Mesenchymal stem cell (in vitro differentiated cells and primary cell): ENCODE measurements around the gene PRKCZ.

Experiments
- DNase-seq: peaks from one replicate; pipeline ENCODE4 v3.0.0-alpha.2; 2013
- H2AFZ ChIP-seq: one replicate; pipeline ENCODE4 v1.6.1; 2013; ENCODE audit warnings: low read depth, mild to moderate bottlenecking, control low read depth, inconsistent platforms, low read length, moderate library complexity
- H2AK5ac ChIP-seq: 2 replicates; pipeline ENCODE4 v1.6.1; 2013; ENCODE audit warnings: low read length, moderate library complexity, mild to moderate bottlenecking, inconsistent platforms; ENCODE audit not compliant: severe bottlenecking
- H2BK120ac ChIP-seq: one replicate; pipeline ENCODE4 v1.6.1; 2013; ENCODE audit warnings: low read depth, mild to moderate bottlenecking, inconsistent platforms, low read length, moderate library complexity
- H2BK12ac ChIP-seq, 2 experiments: one replicate each; pipeline ENCODE4 v1.6.1; 2013; ENCODE audit warnings: inconsistent platforms in 2 of 2, low read length in 2 of 2, mild to moderate bottlenecking in 2 of 2, moderate library complexity in 2 of 2, control low read depth in 1 of 2
- H2BK15ac ChIP-seq: one replicate; pipeline ENCODE4 v1.6.1; 2013; ENCODE audit warnings: mild to moderate bottlenecking, low read depth, inconsistent platforms; ENCODE audit not compliant: poor library complexity, severe bottlenecking
- H2BK5ac ChIP-seq: 2 replicates; pipeline ENCODE4 v1.6.1; 2013; ENCODE audit warnings: low read depth, mild to moderate bottlenecking, low read length, control low read depth, inconsistent platforms; ENCODE audit not compliant: poor library complexity, severe bottlenecking
- H3K14ac ChIP-seq, 2 experiments: one replicate each; pipeline ENCODE4 v1.6.1; 2013; ENCODE audit warnings: inconsistent platforms in 2 of 2, low read length in 2 of 2, control low read depth in 1 of 2, mild to moderate bottlenecking in 1 of 2, moderate library complexity in 1 of 2
- H3K18ac ChIP-seq, 2 experiments: one replicate each; pipeline ENCODE4 v1.6.1; 2013; ENCODE audit warnings: inconsistent platforms in 2 of 2, low read length in 2 of 2, control low read depth in 1 of 2, low read depth in 1 of 2, mild to moderate bottlenecking in 1 of 2
- H3K23ac ChIP-seq, 2 experiments: one replicate each; pipeline ENCODE4 v1.6.1; 2013; ENCODE audit warnings: inconsistent platforms in 2 of 2, low read length in 2 of 2, mild to moderate bottlenecking in 2 of 2, moderate library complexity in 2 of 2, control low read depth in 1 of 2
- H3K27ac ChIP-seq: 2 replicates; pipeline ENCODE4 v1.5.1; 2013; ENCODE audit warnings: mild to moderate bottlenecking, moderate library complexity, low read length, control low read depth, inconsistent platforms; ENCODE audit not compliant: poor library complexity, severe bottlenecking
- H3K27me3 ChIP-seq, 2 experiments: 2 replicates each; pipeline versions ENCODE4 v1.6.1 to v1.7.0; 2013; ENCODE audit warnings: low read length in 2 of 2, mild to moderate bottlenecking in 2 of 2, moderate library complexity in 2 of 2, control low read depth in 1 of 2, inconsistent platforms in 1 of 2; ENCODE audit not compliant: control insufficient read depth in 1 of 2, insufficient read depth in 1 of 2
- H3K36me3 ChIP-seq, 2 experiments: 2 replicates each; pipeline versions ENCODE4 v1.6.1 to v1.7.0; 2013; ENCODE audit warnings: low read length in 2 of 2, control low read depth in 1 of 2, inconsistent platforms in 1 of 2, low read depth in 1 of 2, mild to moderate bottlenecking in 1 of 2; ENCODE audit not compliant: insufficient read depth in 2 of 2, control insufficient read depth in 1 of 2
- H3K4ac ChIP-seq, 2 experiments: one replicate each; pipeline ENCODE4 v1.6.1; 2013; ENCODE audit warnings: inconsistent platforms in 2 of 2, low read length in 2 of 2, mild to moderate bottlenecking in 2 of 2, moderate library complexity in 2 of 2, control low read depth in 1 of 2, low read depth in 1 of 2
- H3K4me1 ChIP-seq: 2 replicates; pipeline ENCODE4 v1.6.1; 2013; ENCODE audit warnings: low read depth, low read length, control low read depth; ENCODE audit not compliant: control insufficient read depth, insufficient read depth
- H3K4me2 ChIP-seq: 2 replicates; pipeline ENCODE4 v1.6.1; 2013; ENCODE audit warnings: low read length, mild to moderate bottlenecking, inconsistent platforms; ENCODE audit not compliant: poor library complexity, severe bottlenecking
- H3K4me3 ChIP-seq, 2 experiments: 2 replicates each; pipeline versions ENCODE4 v1.5.1 to v1.7.0; 2013; ENCODE audit warnings: low read length in 2 of 2, mild to moderate bottlenecking in 2 of 2, control low read depth in 1 of 2, low read depth in 1 of 2; ENCODE audit not compliant: insufficient read depth in 1 of 2
- H3K79me1 ChIP-seq: replicated peaks from 2 replicates; pipeline ENCODE4 v1.6.1; 2013; ENCODE audit warnings: mild to moderate bottlenecking, control low read depth, low read length, inconsistent platforms; ENCODE audit not compliant: poor library complexity, severe bottlenecking
- H3K9ac ChIP-seq: 2 replicates; pipeline ENCODE4 v1.7.0; 2013; ENCODE audit warnings: mild to moderate bottlenecking, low read length, moderate library complexity
- H3K9me3 ChIP-seq: 2 replicates; pipeline ENCODE4 v1.7.0; 2013; ENCODE audit warnings: mild to moderate bottlenecking, low read length; ENCODE audit not compliant: control insufficient read depth
- H4K8ac ChIP-seq: one replicate; pipeline ENCODE4 v1.6.1; 2013; ENCODE audit warnings: inconsistent platforms, mild to moderate bottlenecking, low read length, moderate library complexity
- H4K91ac ChIP-seq: one replicate; pipeline ENCODE4 v1.6.1; 2013; ENCODE audit warnings: mild to moderate bottlenecking, low read length, inconsistent platforms
- WGBS: methylation state at CpG from one replicate; pipeline ENCODE4 v1.1.7; 2013; ENCODE audit warnings: mixed read lengths; 5-methylcytosine and 5-hydroxymethylcytosine counted together

PRKCZ gene

DNA sequence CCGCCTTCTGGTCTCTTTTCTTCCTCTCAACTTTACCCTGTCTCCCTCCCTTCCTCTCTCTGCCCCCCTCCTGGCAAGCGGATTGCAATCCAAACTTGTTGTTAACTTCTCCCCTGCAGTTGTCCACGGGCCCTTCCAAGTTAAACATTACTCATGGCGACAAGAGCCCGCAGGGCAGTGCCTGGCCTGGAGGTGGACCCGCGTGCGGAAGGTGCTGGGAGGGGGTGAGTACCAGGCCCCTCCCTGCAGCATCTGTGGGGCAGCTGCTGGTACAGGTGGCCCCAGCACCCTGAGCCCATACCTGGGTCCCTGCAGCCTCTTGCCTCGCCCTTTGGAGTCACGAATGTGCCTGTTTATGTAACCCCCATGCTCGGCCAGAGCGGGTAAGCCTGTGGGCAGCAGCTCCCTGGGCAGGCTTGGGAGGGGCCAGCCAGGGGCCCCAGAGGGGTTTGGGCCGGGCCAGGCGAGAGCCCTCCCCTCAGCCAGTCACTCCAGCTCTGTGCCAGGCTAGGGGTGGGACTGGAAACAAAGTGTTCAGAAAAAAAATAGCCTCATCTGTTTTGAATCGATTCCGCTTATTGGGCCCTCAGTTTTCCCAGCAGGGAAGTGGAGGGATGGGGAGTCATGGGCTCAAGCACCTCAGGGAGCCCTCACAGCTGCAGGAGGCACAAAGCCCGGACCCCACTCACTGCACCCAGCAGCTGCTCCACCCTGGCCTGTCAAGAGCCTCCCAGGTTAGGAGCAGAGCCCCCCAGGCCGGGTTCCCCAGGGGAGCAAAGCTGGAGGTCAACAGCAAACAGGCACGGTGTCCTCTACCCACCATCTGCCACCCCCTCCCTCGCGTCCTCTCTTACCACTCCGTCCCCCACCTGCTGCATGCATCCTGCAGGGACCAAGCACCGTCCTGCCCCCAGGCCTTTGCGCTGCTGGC lies 158.4 kb downstream of the PRKCZ start:
- peak overlapping the region in 1 of 2 experiments; percentile 12 for H3K14ac ChIP-seq
- peak; percentile 48 for DNase-seq
- peak overlapping the region in 1 of 2 experiments; percentile 20 for H3K4ac ChIP-seq
- peaks cover 6% of the 10 kb centered on the region for H3K79me1 ChIP-seq
- H2AFZ ChIP-seq, result no peak overlapping the region
- peaks cover 72% of the 10 kb centered on the region for H3K4me1 ChIP-seq
- H3K36me3 ChIP-seq, result no peaks in the 10 kb centered on the region
- peak overlapping the region in 1 of 2 experiments; percentile 5 for H3K18ac ChIP-seq
- peak overlapping the region; percentile 57 for H3K4me2 ChIP-seq
- H3K9ac ChIP-seq, result peak overlapping the region; percentile 90
- peak overlapping the region; percentile 2 for H2BK15ac ChIP-seq
- H3K9me3 ChIP-seq, result no peaks in the 10 kb centered on the region
- peak overlapping the region in 1 of 2 experiments; percentile 76 for H3K4me3 ChIP-seq
- peak overlapping the region; percentile 82 for H2BK5ac ChIP-seq
- no peak overlapping the region for H2BK120ac ChIP-seq
- peak overlapping the region; percentile 86 for H3K27ac ChIP-seq
- H2BK12ac ChIP-seq, result peak overlapping the region in 1 of 2 experiments; percentile 18
- peak overlapping the region; percentile 92 for H2AK5ac ChIP-seq
- no peak overlapping the region for H4K91ac ChIP-seq
- WGBS, result 83% methylated on average over 24 of the region's 24 CpGs
- H3K27me3 ChIP-seq, result no peaks in the 10 kb centered on the region
- no peak overlapping the region for H3K23ac ChIP-seq
- H4K8ac ChIP-seq, result no peak overlapping the region

DNA sequence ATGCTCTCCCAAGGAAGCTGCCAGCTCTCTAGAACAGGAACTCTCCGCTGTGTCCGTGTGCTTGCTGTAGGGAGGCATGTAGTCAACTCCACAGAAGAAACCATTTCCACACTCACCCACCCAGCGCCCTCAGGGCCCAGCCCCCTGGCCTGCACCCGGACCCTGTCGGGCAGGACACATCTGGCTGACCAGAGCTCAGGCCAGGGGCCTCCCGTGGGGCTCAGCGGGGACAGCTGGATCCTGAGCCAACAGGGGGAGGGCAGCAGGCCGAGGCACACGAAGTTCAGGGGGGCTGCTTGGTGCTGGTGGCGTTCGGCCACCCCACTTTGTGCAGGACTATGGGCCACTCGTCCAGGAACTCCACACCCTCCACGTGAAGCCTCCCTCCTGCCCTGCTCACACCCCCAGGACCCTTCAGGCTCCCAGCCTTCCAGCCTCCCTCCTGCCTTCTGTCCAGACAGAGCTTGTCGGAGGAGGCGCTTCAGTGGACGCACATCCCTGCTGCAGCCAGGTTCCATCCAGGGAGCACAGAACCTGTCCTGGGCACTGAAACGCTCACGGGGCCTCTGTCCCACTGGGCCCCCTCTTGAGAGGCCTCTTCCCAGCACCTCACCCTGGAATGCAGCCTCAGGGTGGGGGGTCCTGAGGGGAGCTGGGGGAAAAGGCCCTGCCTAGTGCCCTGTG lies 159.3 kb downstream of the PRKCZ start:
- no peaks in the 10 kb centered on the region for H3K36me3 ChIP-seq
- H3K4me2 ChIP-seq, result no peak overlapping the region
- H3K9me3 ChIP-seq, result no peaks in the 10 kb centered on the region
- no peak overlapping the region for H3K23ac ChIP-seq
- no peak overlapping the region for H2AFZ ChIP-seq
- DNase-seq, result no peak
- no peak overlapping the region for H2BK15ac ChIP-seq
- H2BK5ac ChIP-seq, result no peak overlapping the region
- peak overlapping the region; percentile 11 for H3K27ac ChIP-seq
- 82% methylated on average over 18 of the region's 18 CpGs for WGBS
- peak overlapping the region; percentile 76 for H2AK5ac ChIP-seq
- H3K4me1 ChIP-seq, result peaks cover 75% of the 10 kb centered on the region
- no peak overlapping the region for H2BK120ac ChIP-seq
- no peak overlapping the region for H3K14ac ChIP-seq
- H4K91ac ChIP-seq, result no peak overlapping the region
- H4K8ac ChIP-seq, result no peak overlapping the region
- peak overlapping the region in 1 of 2 experiments; percentile 76 for H3K4me3 ChIP-seq
- no peak overlapping the region for H3K4ac ChIP-seq
- peak overlapping the region; percentile 90 for H3K9ac ChIP-seq
- H3K27me3 ChIP-seq, result no peaks in the 10 kb centered on the region
- H3K79me1 ChIP-seq, result peaks cover 6% of the 10 kb centered on the region
- peak overlapping the region in 1 of 2 experiments; percentile 10 for H2BK12ac ChIP-seq
- no peak overlapping the region for H3K18ac ChIP-seq

DNA sequence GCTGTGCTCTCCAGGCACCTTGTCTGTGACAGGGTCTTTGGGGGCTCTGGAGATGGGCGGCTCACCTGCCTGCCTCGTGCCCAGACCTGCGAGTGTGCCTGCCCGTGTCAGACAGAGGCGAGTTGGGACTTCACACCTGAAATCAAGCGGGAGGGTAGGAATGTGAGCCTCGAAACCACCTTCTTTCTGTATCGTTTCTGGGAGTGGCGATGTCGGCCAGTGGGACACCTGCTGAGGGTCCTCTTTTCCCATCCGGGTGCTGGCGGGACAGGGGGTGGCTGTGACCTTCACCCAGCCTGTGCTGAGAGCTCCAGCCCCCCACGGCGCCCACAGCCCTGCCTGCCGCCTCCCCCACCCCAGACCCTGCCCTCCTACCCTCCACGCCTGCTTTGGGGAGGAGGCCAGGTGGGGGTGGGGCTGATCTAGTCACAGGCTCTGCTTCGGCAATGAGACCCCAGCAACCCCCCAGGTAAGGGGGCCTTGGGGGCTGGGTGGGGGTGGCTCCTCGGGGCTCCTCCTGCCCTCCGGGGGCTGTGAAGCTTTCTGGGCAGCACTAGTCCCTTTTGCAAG lies 160.0 kb downstream of the PRKCZ start:
- H4K91ac ChIP-seq, result peak overlapping the region; percentile 5
- no peak overlapping the region for H3K4me2 ChIP-seq
- no peaks in the 10 kb centered on the region for H3K9me3 ChIP-seq
- H3K23ac ChIP-seq, result no peak overlapping the region
- no peak overlapping the region for H3K4ac ChIP-seq
- H2BK15ac ChIP-seq, result no peak overlapping the region
- 80% methylated on average over 15 of the region's 19 CpGs for WGBS
- no peak overlapping the region for H2BK120ac ChIP-seq
- no peaks in the 10 kb centered on the region for H3K36me3 ChIP-seq
- no peak overlapping the region for H4K8ac ChIP-seq
- H3K27ac ChIP-seq, result no peak overlapping the region
- H3K79me1 ChIP-seq, result peaks cover 8% of the 10 kb centered on the region
- H3K4me1 ChIP-seq, result peaks cover 79% of the 10 kb centered on the region
- H2BK5ac ChIP-seq, result no peak overlapping the region
- H3K4me3 ChIP-seq, result no peak overlapping the region
- no peak overlapping the region for H2AFZ ChIP-seq
- H3K18ac ChIP-seq, result no peak overlapping the region
- peak overlapping the region; percentile 18 for H2AK5ac ChIP-seq
- H3K27me3 ChIP-seq, result no peaks in the 10 kb centered on the region
- peak overlapping the region in 1 of 2 experiments; percentile 10 for H2BK12ac ChIP-seq
- no peak for DNase-seq
- H3K9ac ChIP-seq, result no peak overlapping the region
- H3K14ac ChIP-seq, result peak overlapping the region in 1 of 2 experiments; percentile 35
